HCT116 (cell line): ENCODE results near the gene LMX1A.

Experiments
- CEBPB ChIP-seq: IDR thresholded peaks from 2 replicates; pipeline ENCODE4 v1.6.1; 2012; ENCODE audit warnings: low read depth
- CTCF ChIP-seq, 3 experiments: fragments of 200-600 bp in 1 of 3; sonication (generic) in 1 of 3; IDR thresholded peaks in 2 of 3; conservative IDR thresholded peaks in 1 of 3; 2 replicates each; pipeline ENCODE4 v1.5.1; 2012 to 2017; ENCODE audit warnings: low read depth in 2 of 3, low read length in 2 of 3, antibody characterized with exemption in 1 of 3, borderline replicate concordance in 1 of 3, control low read depth in 1 of 3, mild to moderate bottlenecking in 1 of 3, mixed read lengths in 1 of 3, mixed run types in 1 of 3, moderate library complexity in 1 of 3; ENCODE audit not compliant: insufficient read depth in 1 of 3
- JUND ChIP-seq: IDR thresholded peaks from 2 replicates; pipeline ENCODE4 v1.6.1; 2012
- MAX ChIP-seq: IDR thresholded peaks from 2 replicates; pipeline ENCODE4 v1.6.1; 2012
- POLR2A ChIP-seq: IDR thresholded peaks from 2 replicates; pipeline ENCODE4 v1.7.0; 2011; ENCODE audit warnings: borderline replicate concordance; ENCODE audit not compliant: insufficient read depth, insufficient read length; ENCODE audit errors: extremely low read depth
- POLR2AphosphoS5 ChIP-seq: IDR thresholded peaks from 2 replicates; pipeline ENCODE4 v1.6.1; 2011; ENCODE audit warnings: mild to moderate bottlenecking, low read depth, low read length, moderate library complexity
- RAD21 ChIP-seq: IDR thresholded peaks from 2 replicates; pipeline ENCODE4 v1.6.1; 2012; ENCODE audit warnings: low read depth, mild to moderate bottlenecking
- SP1 ChIP-seq: IDR thresholded peaks from 2 replicates; pipeline ENCODE4 v1.6.1; 2012; ENCODE audit warnings: low read depth
- SRF ChIP-seq: IDR thresholded peaks from 2 replicates; pipeline ENCODE4 v1.6.1; 2012; ENCODE audit warnings: low read depth
- TCF7L2 ChIP-seq: IDR thresholded peaks from 2 replicates; pipeline ENCODE4 v1.7.0; 2011; ENCODE audit warnings: borderline replicate concordance, inconsistent platforms; ENCODE audit not compliant: insufficient read depth, insufficient read length; ENCODE audit errors: extremely low read depth
- YY1 ChIP-seq: IDR thresholded peaks from 2 replicates; pipeline ENCODE4 v1.6.1; 2011; ENCODE audit warnings: low read length, low read depth, moderate library complexity, mild to moderate bottlenecking; ENCODE audit not compliant: insufficient replicate concordance; ENCODE audit errors: extremely low read depth
- ZBTB33 ChIP-seq: IDR thresholded peaks from 2 replicates; pipeline ENCODE4 v1.6.1; 2011; ENCODE audit warnings: mild to moderate bottlenecking, low read length, moderate library complexity; ENCODE audit not compliant: insufficient replicate concordance; ENCODE audit errors: extremely low read depth
- TF ChIP-seq, protein P1 (sequence below): IDR thresholded peaks from 2 replicates; pipeline ENCODE4 v1.6.1; 2012

DNA sequence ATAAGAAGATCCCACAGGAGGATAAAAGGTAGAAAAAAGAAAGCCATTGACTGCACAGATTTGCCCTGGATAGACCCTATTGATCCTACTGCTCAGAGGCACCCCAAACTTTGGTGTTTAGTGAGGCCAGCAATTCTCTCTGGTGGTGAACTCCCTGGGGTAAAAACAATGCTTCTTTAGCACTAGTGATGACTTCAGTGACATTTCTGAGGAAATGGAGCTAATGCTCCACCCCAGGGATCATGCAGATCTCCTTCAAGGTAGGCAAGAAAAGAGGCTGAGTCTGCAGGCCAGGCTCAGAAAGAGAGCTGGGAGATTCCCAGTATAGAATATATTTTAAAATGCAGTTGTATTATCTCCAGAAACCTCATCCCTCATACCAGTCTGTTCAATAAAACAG lies 140.3 kb downstream of the LMX1A start:
- TF ChIP-seq POLR2AphosphoS5 (no peak), CTCF (IDR thresholded peaks at IDR 0.05 in 2 of 3, conservative IDR thresholded peaks at IDR 0.05 in 1 of 3; ENCODE audit: borderline replicate concordance in 1 of 3, insufficient read depth in 1 of 3, low read depth in 2 of 3, low read length in 2 of 3) (no peak), YY1 (no peak), RAD21 (no peak), JUND (no peak), SRF (no peak), TCF7L2 (no peak), CEBPB (no peak), MAX (no peak), SP1 (no peak), POLR2A (no peak), ZBTB33 (no peak)
- TF ChIP-seq, protein P1, sequence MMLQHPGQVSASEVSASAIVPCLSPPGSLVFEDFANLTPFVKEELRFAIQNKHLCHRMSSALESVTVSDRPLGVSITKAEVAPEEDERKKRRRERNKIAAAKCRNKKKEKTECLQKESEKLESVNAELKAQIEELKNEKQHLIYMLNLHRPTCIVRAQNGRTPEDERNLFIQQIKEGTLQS = no peak
